WTC11 (cell line): Measurements from ENCODE around the gene MED13.

Source experiments
- CBFB ChIP-seq: sonication (generic); formaldehyde crosslinking; IDR thresholded peaks from 2 replicates; pipeline ENCODE4 v1.8.1; 2022; ENCODE audit warnings: mild to moderate bottlenecking, low read depth, missing genetic modification reagents
- SP1 ChIP-seq: sonication (generic); formaldehyde crosslinking; conservative IDR thresholded peaks from 2 replicates; pipeline ENCODE4 v1.8.1; 2022; ENCODE audit warnings: missing genetic modification reagents
- ZNF416 ChIP-seq: fragments of 250-450 bp; sonication (Bioruptor Pico); IDR thresholded peaks from 2 replicates; pipeline ENCODE4 v1.9.0; 2021; ENCODE audit warnings: mild to moderate bottlenecking, inconsistent platforms
- TF ChIP-seq, protein P1 (sequence below): fragments of 200-600 bp; IDR thresholded peaks from 2 replicates; pipeline ENCODE4 v1.8.0; 2022; ENCODE audit warnings: antibody characterized with exemption
- TF ChIP-seq, protein P2 (sequence below): sonication (generic); formaldehyde crosslinking; IDR thresholded peaks from 2 replicates; pipeline ENCODE4 v1.8.1; 2023; ENCODE audit warnings: mild to moderate bottlenecking, missing genetic modification reagents, moderate library complexity
- TF ChIP-seq, protein P3 (sequence below): sonication (generic); formaldehyde crosslinking; IDR thresholded peaks from 2 replicates; pipeline ENCODE4 v1.8.0; 2022; ENCODE audit warnings: mild to moderate bottlenecking, missing genetic modification reagents
- TF ChIP-seq, protein P4 (sequence below): sonication (generic); formaldehyde crosslinking; IDR thresholded peaks from 2 replicates; pipeline ENCODE4 v1.8.1; 2022; ENCODE audit warnings: low read depth, missing genetic modification reagents, borderline replicate concordance
- TF ChIP-seq, protein P5 (sequence below): sonication (generic); formaldehyde crosslinking; IDR thresholded peaks from 2 replicates; pipeline ENCODE4 v1.8.0; 2022; ENCODE audit warnings: mild to moderate bottlenecking, missing genetic modification reagents

DNA sequence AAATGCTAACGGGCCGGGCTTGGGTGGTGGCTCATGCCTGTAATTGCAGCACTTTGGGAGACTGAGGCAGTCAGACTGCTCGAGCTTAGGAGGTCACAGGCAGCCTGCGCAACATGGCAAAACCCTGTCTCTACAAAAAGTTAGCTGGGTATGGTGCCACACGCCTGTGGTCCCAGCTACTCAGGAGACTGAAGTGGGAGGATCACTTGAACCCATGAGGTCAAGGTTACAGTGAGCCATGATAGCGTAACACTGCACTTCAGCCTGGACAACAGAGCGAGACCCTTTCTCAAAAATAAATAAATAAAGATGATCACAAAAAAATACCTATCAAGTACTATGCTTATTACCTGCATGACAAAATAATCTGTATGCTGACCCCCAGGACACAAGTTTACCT, 91.0 kb downstream of the MED13 start:
- TF ChIP-seq, protein P1, sequence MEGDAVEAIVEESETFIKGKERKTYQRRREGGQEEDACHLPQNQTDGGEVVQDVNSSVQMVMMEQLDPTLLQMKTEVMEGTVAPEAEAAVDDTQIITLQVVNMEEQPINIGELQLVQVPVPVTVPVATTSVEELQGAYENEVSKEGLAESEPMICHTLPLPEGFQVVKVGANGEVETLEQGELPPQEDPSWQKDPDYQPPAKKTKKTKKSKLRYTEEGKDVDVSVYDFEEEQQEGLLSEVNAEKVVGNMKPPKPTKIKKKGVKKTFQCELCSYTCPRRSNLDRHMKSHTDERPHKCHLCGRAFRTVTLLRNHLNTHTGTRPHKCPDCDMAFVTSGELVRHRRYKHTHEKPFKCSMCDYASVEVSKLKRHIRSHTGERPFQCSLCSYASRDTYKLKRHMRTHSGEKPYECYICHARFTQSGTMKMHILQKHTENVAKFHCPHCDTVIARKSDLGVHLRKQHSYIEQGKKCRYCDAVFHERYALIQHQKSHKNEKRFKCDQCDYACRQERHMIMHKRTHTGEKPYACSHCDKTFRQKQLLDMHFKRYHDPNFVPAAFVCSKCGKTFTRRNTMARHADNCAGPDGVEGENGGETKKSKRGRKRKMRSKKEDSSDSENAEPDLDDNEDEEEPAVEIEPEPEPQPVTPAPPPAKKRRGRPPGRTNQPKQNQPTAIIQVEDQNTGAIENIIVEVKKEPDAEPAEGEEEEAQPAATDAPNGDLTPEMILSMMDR, result no peak
- TF ChIP-seq, protein P2, sequence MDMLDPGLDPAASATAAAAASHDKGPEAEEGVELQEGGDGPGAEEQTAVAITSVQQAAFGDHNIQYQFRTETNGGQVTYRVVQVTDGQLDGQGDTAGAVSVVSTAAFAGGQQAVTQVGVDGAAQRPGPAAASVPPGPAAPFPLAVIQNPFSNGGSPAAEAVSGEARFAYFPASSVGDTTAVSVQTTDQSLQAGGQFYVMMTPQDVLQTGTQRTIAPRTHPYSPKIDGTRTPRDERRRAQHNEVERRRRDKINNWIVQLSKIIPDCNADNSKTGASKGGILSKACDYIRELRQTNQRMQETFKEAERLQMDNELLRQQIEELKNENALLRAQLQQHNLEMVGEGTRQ (CRISPR knock-in tag), result no peak
- TF ChIP-seq, protein P3, sequence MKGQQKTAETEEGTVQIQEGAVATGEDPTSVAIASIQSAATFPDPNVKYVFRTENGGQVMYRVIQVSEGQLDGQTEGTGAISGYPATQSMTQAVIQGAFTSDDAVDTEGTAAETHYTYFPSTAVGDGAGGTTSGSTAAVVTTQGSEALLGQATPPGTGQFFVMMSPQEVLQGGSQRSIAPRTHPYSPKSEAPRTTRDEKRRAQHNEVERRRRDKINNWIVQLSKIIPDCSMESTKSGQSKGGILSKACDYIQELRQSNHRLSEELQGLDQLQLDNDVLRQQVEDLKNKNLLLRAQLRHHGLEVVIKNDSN (CRISPR knock-in tag), result no peak
- TF ChIP-seq, protein P4, sequence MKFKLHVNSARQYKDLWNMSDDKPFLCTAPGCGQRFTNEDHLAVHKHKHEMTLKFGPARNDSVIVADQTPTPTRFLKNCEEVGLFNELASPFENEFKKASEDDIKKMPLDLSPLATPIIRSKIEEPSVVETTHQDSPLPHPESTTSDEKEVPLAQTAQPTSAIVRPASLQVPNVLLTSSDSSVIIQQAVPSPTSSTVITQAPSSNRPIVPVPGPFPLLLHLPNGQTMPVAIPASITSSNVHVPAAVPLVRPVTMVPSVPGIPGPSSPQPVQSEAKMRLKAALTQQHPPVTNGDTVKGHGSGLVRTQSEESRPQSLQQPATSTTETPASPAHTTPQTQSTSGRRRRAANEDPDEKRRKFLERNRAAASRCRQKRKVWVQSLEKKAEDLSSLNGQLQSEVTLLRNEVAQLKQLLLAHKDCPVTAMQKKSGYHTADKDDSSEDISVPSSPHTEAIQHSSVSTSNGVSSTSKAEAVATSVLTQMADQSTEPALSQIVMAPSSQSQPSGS, result no peak
- TF ChIP-seq CBFB (CRISPR knock-in tag) (no peak), ZNF416 (CRISPR knock-in tag) (no peak), SP1 (CRISPR knock-in tag) (no peak)
- TF ChIP-seq, protein P5, sequence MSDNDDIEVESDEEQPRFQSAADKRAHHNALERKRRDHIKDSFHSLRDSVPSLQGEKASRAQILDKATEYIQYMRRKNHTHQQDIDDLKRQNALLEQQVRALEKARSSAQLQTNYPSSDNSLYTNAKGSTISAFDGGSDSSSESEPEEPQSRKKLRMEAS, result no peak
